ENCODE measurements around the gene DOCK3. TPM values are rescaled to one million over a fixed set of nuclear protein-coding genes. Genes with fewer than 3 reads are reported as not detected.
A peak's percentile ranks its signal among the peaks of the same experiment; 100 is the strongest.

DOCK3 gene
- total and polyA plus RNA-seq, 2 donors from 2014 or later = 0.49 to 0.54 TPM

DNA sequence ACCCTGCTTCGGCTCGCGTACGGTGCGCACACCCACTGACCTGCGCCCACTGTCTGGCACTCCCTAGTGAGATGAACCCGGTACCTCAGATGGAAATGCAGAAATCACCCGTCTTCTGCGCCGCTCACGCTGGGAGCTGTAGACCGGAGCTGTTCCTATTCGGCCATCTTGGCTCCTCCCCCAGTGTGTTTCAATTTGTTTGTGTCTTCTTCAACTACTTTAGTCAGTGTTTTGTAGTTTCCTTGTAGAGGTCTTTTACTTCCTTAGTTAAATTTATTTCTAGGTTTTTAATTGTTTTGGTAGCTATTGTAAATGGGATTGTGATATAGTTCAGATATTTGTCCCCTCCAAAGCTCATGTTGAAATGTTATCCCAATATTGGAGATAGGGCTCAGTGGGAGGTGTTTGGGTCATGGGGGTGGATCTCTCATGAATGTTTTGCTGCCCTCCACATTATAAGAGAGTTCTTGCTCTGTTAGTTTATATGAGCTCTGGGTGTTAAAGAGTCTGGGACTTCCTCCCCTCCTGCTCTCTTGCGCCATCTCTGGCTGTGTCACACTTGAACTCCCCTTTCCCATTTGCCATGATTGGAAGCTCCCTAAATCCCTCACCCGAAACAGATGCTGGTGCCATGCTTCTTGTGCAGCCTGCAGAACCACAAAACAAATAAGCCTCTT, 304.4 kb downstream of the DOCK3 start:
- H3K27me3 ChIP-seq (ENCODE audit: control insufficient read depth, insufficient read depth, low read length) = no peaks in the 10 kb centered on the region
- H3K9me3 ChIP-seq (ENCODE audit: control insufficient read depth in 2 of 3, insufficient read depth in 1 of 3, low read length in 3 of 3) = peaks cover 0 to 3% (median 0%) of the 10 kb centered on the region in 3 donors
- H3K27ac ChIP-seq (ENCODE audit: low read depth in 2 of 2, low read length in 2 of 2) = no peak overlapping the region
- no peak overlapping the region for H3K9ac ChIP-seq (ENCODE audit: low read length in 3 of 3)
- TF ChIP-seq CTCF (IDR thresholded peaks at IDR 0.05; ENCODE audit: borderline replicate concordance, extremely low read depth, insufficient read depth) = no peak
- H3K4me1 ChIP-seq (ENCODE audit: control insufficient read depth in 2 of 3, insufficient read depth in 2 of 3, low read depth in 1 of 3, low read length in 3 of 3) = no peaks in the 10 kb centered on the region
- no peaks in the 10 kb centered on the region for H3K36me3 ChIP-seq (ENCODE audit: control insufficient read depth in 2 of 3, insufficient read depth in 3 of 3, low read length in 3 of 3)
- FAIRE-seq (no peak), DNase-seq (peak in 1 of 5 donors; percentile 5)
- intact Hi-C loops (cut with DNase I) = no loop called here
- H3K4me3 ChIP-seq (ENCODE audit: low read length in 3 of 3) = no peak overlapping the region

DNA sequence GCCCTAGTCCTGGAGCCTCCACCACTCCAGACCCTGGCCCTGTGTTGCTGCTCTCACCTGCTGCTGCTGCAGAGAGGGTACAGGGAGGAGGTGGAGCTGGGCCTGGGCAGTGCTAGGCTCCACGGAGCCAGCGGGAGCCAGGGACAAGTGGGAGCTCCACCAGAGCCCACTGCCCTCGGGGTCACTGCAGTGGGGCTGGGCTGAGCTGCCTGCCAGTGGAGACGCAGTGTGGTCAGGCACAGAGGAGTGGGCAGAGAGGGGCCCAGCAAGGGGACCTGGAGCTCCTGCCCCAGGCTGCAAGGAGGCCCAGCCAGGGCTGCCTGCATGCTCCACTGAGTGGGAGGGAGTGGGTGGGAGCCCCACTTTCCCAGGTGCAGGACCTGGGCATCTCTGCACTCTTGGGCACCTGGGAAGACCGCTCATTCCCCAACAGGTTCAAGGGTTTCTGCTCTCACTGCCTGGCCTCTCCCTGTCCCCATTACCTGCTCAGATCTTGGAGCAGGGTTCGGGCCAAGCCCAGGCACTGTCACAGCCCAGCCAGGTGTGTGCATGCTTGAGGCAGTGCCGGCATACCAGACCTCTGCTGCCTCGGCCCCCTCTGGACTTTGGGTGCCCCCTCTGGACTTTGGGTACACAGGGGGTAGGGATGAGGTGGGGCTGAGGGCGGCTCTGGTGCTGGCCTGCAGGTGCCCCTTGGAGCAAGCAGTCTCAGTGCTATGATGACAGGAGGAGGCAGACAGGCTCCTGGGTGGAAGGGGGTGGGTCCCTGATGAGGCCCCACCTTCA, 308.0 kb downstream of the DOCK3 start:
- Histone ChIP-seq H3K27me3 (ENCODE audit: control insufficient read depth, insufficient read depth, low read length) (no peaks in the 10 kb centered on the region), H3K9me3 (ENCODE audit: control insufficient read depth in 2 of 3, insufficient read depth in 1 of 3, low read length in 3 of 3) (peaks cover 0 to 5% (median 0%) of the 10 kb centered on the region in 3 donors), H3K36me3 (ENCODE audit: control insufficient read depth in 2 of 3, insufficient read depth in 3 of 3, low read length in 3 of 3) (no peaks in the 10 kb centered on the region), H3K4me3 (ENCODE audit: low read length in 3 of 3) (no peak overlapping the region), H3K9ac (ENCODE audit: low read length in 3 of 3) (no peak overlapping the region), H3K27ac (ENCODE audit: low read depth in 2 of 2, low read length in 2 of 2) (no peak overlapping the region), H3K4me1 (ENCODE audit: control insufficient read depth in 2 of 3, insufficient read depth in 2 of 3, low read depth in 1 of 3, low read length in 3 of 3) (no peaks in the 10 kb centered on the region)
- no peak for TF ChIP-seq CTCF (IDR thresholded peaks at IDR 0.05; ENCODE audit: borderline replicate concordance, extremely low read depth, insufficient read depth)
- intact Hi-C loops (cut with DNase I) = no loop called here
- DNase-seq (no peak), FAIRE-seq (no peak)

DNA sequence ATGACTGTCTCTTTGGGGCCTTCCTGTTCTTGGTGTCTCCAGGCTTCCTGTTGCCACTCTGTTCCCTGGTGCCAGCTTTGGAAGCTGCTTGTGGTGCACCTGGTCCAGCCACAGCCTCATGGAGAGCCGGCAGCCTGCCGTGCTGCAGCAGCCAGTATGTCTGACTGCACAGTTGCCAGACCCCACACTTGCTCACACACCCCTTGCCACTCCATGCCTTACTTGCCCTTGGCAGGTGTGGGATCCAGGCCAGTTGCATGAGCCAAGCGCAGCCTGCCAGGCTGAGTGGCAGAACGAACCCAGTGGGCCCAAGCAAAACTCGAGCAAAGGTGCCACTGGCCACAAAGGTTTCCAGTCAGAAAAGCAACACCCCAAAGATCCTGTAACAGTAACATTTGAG, 309.2 kb downstream of the DOCK3 start:
- Histone ChIP-seq H3K36me3 (ENCODE audit: control insufficient read depth in 2 of 3, insufficient read depth in 3 of 3, low read length in 3 of 3) (no peaks in the 10 kb centered on the region), H3K27ac (ENCODE audit: low read depth in 2 of 2, low read length in 2 of 2) (no peak overlapping the region), H3K9me3 (ENCODE audit: control insufficient read depth in 2 of 3, insufficient read depth in 1 of 3, low read length in 3 of 3) (peaks cover 0 to 5% (median 0%) of the 10 kb centered on the region in 3 donors), H3K9ac (ENCODE audit: low read length in 3 of 3) (no peak overlapping the region), H3K4me1 (ENCODE audit: control insufficient read depth in 2 of 3, insufficient read depth in 2 of 3, low read depth in 1 of 3, low read length in 3 of 3) (no peaks in the 10 kb centered on the region), H3K27me3 (ENCODE audit: control insufficient read depth, insufficient read depth, low read length) (no peaks in the 10 kb centered on the region), H3K4me3 (ENCODE audit: low read length in 3 of 3) (no peak overlapping the region)
- FAIRE-seq = no peak
- DNase-seq = no peak
- intact Hi-C loops (cut with DNase I) = no loop called here
- TF ChIP-seq CTCF (IDR thresholded peaks at IDR 0.05; ENCODE audit: borderline replicate concordance, extremely low read depth, insufficient read depth) = no peak

Data from kidney (tissue), 14 donors.